NCI-H1694 treated with DMSO at 0.1 percent for 48 hours (cell line): ENCODE results near the gene STARD13.
A peak's percentile ranks its signal among the peaks of the same experiment; 100 is the strongest.

Experiments used
- DNase-seq: peaks from one replicate; lab custom pipeline; 2025; lab: John Stamatoyannopoulos, UW

Gene STARD13

DNA sequence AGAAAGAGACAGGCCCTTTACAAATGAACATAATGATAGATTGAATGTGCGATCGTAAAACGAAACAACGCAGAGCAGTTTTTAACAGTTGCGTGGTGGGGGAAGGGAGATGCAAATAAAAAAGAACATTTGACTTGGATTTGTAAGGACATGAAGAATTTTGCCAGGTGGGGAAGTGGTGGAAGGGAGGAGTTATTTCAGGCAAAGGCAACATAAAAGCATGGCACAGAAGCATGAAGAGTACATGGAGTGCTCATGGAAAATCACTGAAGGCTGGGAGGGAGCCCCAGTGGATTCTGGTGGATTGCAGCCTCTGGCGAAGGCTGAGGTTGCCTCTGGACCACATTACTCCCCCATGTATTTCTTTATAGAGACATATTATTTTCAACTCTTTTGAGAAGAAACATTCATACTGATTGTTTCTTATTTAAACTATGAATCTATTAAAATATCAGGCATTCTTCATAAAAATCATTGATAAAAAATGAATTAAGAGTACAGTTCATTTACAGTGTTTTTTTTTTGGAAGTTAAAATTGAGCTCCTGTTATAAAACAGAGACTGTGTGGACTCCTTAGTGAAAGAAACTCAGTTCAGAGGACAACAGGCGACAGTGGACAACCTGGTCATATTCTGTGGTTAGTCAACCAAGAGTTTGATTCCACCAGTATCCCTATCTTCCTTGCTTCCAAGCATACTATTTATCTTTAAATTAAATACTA is 57.5 kb downstream of the STARD13 start:
- DNase-seq: no peak

DNA sequence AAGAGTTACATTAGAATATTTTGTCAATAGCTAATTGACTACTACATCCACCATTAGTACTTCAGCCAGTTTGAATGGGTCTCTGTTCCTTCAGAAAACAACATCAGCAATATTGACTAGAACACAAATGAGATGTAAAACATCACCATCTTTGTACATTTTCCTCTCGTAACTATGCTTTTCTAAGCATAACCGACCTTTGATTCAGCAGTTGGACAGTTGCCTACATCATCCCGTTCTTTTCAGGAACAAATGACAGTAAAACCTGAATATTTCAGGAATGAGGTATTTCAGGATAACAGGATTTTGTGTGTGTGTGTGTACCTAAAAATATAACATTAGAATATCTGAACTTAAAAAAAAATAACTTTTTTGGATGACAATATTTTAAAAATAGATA is 60.9 kb downstream of the STARD13 start:
- DNase-seq: no peak

DNA sequence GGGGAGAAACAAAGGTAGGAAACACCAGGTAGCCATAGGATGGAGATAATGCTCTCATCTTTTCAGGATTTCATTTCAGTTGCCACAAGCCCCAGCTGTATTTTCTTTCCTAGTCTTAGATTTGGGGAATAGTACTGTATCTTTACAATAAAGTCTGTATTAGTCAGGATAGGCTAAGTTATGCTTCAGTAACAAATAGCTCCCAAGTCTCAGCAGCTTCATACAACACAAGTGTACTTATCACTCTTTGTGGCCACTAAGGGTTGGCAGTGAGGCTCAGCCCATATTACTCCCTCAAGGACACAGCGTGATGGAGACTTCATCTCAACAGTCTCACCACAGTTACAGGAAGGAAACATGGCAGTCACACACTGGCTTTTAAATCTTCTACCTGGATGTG is 61.4 kb downstream of the STARD13 start:
- no peak for DNase-seq

DNA sequence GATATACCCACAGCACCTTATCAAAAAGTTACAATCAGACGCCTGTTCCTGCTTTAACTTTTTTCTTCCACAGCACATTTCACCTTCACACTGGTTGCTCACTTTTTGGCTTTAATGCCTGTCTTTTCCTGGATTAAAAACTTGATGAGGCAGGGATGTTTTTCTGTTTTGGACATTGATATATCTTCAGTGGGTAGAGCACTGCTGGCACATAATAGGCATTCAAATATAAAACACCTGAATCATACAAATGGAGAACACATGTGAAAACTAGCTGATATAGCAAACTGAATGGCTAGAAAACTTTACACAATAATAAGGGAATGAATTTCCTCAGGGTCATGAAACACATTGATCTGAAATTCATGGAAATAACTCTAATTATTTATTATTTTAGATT is 65.6 kb downstream of the STARD13 start:
- no peak for DNase-seq

DNA sequence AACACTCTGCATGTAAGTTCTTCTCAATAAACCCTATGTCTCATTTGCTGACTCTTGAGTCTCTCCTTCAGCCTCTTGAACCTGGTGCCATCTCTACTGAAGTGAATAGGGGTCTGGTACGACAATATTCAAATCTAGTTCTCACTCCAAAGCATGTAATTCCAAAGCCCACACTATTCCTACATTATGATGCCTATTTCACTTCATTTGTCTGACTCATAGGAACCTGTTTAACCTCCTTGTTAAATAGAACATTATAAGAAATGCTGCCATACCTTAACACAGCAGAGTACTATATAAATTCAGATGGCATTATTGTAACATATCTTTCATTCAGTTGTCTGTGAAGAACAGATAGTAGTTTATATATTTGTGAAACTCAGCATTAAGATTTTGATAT is 67.1 kb downstream of the STARD13 start:
- DNase-seq: no peak

DNA sequence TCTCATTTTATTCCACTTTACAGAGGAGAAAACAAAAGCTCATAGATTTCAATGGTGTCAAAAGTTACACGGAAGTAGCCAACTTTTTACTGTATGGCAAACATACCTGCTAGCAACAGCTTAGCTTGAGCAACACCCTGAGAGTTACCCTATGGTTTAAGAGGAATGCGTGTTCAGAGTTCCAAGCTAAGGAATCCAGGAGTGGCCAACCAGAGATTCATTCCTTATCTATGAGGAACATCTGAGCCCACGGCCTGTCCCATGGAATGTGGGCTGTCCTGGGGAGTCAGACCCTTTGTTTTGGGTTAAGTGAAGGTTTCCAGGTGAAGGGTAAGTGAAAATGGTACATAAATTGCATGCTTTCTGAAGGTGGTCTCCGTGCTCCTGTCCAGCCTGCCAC is 67.5 kb downstream of the STARD13 start:
- no peak for DNase-seq

DNA sequence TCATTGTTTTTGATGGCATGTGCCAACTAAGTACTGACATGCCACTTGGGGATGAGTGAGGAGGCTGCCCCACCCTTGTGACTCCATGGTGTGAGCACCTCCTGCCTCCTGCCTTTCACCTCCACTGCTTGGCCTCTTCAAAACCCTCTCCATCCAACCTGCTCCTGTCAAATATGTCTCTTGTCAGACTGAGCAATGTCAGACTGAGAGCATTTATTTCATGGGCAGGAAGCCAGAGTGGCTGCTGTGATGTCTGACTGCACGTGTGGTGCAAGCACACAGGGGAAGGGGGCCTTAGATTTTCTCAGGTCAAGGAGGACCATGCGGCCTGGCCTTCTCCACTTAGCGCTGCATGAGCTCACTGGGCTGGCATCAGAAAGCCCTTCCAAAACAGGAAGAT is 68.3 kb downstream of the STARD13 start:
- DNase-seq: no peak

DNA sequence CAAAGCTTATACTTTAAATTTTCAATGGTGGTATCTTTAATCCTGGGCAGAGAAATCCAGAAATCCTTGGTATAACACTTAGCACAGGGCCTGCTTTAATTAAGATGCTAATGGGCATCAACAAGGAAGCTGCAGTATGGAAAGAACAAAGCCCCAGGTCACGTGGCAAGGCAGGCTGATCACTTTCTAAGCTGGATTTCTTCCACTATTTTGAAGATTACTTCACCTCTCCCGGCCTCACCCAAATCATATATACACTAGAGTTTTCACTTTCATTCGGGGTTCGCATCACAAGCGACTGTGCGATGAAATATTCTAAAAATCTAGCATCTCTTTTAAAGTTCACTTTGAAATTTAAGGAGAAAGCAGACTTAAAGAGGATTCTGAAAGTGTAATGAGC is 71.8 kb downstream of the STARD13 start:
- no peak for DNase-seq

DNA sequence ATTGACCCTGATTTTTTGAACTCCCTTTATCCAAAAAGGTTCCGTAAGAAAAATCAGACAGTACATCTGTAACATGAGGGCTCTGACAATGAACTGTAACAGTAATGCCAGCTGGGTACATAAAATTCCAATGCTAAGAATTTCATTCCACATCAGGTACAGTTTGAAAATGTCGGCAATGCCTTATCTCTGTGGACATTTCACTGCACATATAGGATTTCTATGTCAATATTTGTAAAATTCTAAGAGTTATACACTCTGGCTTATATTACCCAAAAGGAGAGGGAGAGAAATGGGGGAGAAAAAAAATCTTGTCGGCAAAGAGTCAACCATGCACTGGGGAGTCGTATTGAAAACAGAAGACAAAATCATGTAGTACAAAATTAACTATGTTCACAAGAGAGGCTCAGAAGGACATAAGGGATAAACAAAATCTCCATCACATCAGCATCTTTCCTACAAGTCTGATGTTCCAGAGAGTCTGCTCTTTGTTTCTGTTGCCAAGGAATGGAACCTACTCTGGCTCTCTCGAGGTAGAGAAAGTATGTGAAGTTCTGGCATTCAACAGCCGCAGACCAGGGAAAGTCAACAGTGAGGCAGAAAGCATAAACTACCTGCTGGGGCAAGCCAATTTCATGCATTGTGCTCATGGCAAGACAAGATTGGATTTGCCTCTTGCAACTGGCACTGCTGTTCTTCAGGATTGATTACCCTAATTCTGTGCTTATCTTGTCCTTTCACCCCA is 72.4 kb downstream of the STARD13 start:
- no peak for DNase-seq

DNA sequence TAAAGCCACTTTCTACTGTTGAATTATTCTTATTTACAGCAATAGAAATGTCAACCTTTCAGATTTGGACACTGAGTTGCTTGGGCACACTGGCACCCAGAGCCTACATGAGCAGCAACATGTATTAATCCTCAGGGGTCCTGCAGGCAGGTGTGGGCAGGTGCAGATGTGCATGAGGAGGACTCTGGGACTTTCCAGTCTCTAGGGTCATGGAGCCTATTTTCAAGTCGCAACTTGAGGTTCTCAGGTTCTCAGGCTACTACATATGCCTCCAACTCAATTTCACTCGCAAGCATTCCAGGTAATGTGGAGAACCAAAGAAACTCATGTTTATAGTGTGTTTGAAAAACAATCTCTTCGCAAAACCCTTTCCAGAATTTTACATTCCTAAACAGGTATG is 73.2 kb downstream of the STARD13 start:
- no peak for DNase-seq

DNA sequence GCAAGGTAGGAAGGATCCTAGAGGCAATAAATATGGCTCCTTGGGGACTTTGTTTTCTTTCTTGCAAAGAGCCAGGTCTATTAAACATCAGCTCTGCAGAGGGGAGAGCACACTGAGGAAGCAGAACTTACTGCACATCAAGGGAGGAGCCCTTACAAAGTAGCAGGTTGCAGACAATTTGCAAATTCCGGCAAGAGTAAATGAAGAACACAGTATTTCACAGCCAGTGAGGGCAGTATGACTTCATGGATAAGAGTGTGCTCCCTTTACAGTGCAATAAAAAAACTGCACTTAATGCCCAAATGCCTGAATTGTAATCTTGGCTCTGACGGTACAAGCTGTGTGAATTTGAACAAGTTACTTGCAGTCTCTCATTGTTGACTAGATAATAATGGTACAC is 75.5 kb downstream of the STARD13 start:
- no peak for DNase-seq

DNA sequence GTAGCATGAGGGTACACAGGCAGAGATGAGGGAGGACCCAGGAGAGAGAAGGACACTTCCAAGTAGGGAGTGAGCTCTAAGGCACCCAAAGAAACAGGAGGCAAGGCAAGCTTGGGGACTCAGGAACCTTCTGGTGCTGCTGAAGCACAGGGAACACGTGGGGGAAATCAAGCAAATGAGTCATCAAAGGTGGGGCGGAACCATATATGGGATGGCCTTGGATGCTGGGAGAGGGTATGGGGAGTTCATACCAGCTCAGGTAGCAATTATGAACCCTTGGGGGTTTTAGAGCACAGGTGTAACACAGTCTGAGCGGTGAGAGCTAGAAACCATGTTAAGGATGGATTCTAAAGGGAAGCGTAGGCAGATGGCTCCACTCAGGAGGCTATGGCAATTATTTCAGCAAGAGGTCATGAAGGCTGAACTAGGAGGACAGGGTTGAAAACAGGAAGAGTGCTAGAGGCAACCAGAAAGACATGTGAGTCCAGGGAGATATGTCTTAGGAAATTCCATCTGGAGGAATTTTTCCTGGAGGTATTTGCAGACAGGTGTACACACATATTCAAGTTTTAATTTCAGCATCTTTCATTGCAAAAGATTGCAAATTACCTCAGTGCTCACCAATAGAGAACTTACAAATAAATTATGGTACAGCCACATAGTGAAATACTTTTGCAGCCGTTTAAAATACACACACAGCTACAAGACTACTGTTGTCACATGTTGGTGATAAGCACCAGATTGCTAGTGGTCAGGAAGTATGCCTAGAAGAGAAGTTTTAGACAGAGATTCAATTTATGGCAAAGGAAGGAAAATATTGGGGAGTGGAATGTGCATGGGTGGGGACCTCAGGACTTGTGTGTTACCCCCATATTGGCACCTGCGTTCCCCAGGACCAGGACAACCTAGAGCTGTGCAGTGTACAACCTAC is 77.0 kb downstream of the STARD13 start:
- no peak for DNase-seq

DNA sequence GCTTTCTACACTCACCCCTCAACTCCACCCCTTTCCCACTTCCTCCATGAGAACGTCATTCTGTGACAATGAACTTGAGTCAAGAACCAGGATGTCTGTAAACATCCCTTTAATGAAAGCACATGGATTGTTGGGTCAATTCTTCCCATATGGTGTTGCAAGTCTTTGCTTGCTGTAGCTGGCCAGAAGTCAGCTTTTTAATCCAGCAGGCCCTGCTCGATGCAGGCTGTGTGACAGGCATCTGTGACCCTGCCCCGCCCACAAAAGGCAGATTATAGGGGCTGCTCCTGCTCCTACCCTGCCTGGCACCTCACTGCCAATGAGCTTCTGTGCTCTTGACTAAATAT is 78.0 kb downstream of the STARD13 start:
- peak; percentile 50 for DNase-seq

DNA sequence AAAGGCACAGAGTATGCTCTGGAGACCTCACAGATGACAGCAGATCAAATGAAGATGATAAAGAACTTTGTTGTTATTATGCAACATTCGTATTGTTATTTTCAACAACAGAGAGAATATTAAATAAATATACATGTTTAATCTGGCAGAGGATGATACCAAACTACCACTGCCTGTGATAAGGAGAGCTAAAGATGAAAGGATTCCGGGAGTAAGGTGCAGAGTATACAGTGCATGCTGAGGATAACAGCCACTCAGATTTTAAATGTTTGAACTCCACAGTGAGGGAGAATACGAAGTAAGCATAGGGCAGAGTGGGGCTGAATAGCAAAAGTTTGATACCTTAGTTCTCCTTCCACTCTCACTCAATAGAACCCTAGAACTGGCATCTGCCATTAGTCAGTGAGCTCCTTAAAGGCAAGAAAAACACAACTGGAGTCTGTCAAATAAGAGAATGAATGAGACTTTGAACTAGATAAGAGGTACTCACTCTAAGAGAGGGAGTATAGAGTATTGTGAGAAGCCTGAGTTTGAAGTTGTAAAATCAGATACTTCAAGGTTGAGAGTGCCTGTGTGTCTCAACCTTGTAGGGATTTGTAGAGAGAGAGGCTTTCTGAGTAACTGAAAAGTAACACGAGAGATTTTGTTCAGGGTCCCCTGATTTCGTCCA is 78.5 kb downstream of the STARD13 start:
- DNase-seq: no peak

DNA sequence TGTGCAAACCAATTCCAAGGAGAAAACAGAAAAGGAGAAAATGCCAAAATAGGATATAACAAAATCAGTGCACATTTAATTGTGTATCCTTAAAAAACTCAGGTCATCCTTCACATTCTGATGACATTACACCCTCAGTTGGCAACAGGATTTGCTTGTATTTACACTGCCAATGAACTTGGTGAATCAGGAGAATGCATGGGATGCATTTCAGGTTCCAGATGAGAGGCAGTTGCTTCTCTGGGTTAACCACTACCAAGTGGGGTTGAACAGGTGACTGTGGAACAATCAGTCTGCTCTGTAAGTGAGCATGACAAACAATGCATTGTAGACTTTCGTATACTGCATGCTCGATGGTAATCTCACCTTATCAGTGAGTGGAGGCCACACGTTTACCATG is 79.1 kb downstream of the STARD13 start:
- no peak for DNase-seq

DNA sequence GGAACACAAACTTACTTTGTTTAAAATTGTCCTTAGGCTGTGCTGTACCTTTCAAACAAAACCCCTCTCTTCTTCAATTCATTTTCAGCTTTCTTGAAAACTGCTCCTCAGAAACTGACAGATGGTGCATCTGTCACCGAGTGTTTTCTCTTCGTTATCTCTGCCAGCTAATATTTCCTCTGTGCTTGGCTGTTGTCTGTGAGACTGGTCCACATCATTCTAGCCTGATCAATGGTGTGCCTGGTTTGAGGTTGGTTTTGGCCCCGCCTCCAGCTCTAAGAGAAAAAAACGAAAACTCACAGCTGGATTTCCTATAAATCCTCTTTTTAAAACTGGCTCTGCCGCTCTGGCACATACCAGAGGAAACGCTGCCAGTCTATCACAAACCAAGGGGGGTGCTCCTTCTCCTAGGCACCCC is 79.7 kb downstream of the STARD13 start:
- DNase-seq: peak; percentile 22

DNA sequence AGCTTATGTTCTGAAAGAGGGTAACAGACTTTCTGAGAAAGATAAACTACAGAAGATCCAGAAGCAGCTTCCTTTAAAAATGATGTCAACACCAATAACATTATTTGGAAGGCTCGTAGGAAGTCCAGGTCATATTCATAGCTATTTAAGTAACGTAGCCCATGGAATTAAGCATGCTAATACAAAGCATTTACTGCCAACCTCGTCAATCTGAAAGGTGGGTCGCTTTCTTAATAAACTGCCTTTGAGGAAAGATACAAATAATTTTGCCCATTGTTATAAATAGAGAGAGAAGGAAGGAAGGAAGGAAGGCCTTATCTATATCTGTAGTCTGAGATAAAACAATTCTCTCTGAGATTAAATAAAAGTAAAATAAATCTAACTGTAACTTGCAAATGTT is 80.3 kb downstream of the STARD13 start:
- DNase-seq: no peak

DNA sequence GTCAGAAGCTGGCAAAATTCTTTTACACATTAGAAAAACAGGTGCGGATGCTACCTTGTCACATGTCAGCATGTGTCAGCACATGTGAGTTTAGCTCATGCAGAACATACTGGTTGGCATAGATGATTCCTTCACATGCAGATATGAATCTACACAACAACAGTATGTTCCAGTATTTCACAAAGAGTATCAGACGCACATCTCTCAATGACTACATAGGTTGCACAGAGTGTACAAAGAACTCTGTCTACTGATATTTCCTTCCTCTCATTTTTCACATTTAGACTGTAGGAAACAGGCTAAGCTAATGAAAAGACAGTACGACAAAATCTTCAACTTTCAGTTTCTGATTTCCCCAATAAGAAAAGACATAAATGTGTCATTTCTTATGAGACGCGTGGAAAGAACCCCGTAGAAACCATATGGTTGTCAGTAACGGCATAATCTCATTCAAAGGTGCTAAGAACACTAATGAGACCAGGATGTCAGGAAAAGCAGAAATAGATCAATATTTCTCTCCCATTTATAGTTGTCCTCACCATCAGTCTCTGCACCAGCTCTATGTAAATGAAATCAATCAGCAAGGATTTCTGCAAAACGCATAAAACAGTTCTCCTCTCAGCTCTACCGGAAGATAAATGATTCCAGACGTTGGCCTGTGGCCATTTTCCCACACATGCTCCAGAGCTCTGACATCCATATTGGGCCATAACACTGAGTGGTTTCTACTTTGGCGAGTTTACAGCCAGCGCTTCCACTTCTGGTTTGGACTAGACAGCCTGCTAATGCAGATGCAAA is 81.2 kb downstream of the STARD13 start:
- DNase-seq: peak; percentile 71

DNA sequence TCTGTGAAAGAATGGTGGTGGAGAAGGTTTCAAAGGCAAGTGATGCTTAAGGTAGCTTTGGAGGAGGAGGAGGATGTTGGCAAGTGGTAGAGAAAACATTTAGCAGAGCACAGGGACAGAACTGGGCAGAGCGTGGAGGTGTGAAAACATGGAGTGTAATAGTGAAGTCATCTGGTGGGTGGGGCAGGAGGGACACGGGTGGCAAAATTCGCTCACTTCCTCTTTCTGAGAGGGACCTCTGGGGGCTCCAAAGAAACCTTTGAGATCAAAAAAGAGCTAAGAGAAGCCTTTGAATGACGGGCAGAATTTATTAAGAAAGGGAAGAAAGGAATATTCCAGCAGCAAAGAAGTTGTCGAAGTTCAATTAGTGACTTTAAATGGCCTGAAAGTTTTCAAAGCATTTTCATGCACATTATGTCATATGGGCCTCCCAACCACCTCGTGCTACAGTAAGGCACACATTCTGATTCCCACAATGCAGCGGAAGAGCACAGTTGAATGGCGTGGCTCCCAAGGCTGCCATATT is 82.8 kb downstream of the STARD13 start:
- no peak for DNase-seq

DNA sequence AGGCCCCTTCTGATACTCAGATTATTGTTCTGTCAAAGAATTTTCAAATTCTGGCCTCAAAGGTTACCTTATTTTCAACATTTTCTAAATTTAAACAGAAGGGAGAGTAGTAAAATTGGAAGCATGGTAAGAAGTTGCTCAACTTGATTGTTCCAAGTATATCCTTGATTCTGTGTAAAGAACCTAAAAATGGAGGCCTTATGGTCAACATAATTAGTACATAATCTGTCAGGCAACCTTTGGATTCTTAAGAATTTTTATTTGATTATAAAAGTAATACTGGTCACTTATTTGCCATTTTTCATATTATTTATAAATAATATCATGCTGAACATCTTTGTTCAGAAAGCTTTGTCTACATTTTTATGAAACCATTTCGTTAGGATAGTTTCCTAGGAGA is 83.9 kb downstream of the STARD13 start:
- no peak for DNase-seq

DNA sequence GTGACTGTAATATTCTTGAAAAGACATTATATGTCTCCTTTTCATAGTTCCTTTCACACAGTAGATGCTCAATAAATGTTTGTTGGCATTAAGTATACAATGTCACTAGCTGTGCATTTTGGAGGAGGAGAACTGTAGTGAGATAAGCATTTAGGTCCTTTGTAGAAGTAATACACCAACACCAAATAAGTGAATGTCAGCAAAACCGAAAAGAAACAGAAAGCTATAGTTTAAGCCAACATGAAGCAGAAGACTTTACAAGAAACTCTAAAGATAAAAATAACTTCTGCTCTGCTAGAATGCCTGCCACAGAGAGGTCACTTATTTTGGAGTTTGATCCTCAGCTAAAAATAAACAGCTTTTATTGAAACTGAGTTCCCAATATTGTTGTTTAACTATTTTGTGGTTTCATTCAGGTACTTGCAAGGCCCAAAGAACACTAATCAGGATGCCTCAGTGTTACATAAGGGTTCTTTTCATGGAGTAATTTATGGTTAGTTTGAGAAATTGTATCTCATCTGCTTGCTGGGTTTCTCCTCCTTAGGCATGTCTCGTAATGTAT is 86.2 kb downstream of the STARD13 start:
- DNase-seq: no peak
